Glomerular endothelial cell (primary cell): ENCODE measurements around the gene IPO9. TPM values are rescaled to one million over a fixed set of nuclear protein-coding genes. Genes with fewer than 3 reads are reported as not detected.
"Not testable (repeated sequence)": the region's sequence is repeated elsewhere in the genome, so short reads cannot be mapped to it uniquely, and the experiment has no call there.

Source experiments
- DNase-seq: peaks from one replicate; pipeline ENCODE4 v3.0.0-alpha.2; 2011; ENCODE audit warnings: low read depth, low spot score; ENCODE audit errors: extremely low read depth
- total RNA-seq: library from RNA; depleted of rRNA; stranded (reverse); fragments of >200 nt; gene quantifications from 2 replicates; pipeline ENCODE4 v1.2.3, GENCODE V29; 2015

IPO9 gene
- total RNA-seq, 1 donor from 2014 or later: 37.3 TPM

- DNase-seq: no peak
Observed at GRCh38 chr1:201900476-201900875, 71.5 kb downstream of the IPO9 start.

- DNase-seq: not testable (repeated sequence)
Observed at GRCh38 chr1:201901036-201901435, 72.1 kb downstream of the IPO9 start.

- DNase-seq: no peak
Observed at GRCh38 chr1:201902198-201902597, 73.2 kb downstream of the IPO9 start.

GRCh38 chr1:201903135-201903534, 74.2 kb downstream of the IPO9 start:
- DNase-seq: no peak

GRCh38 chr1:201904579-201904978, 75.6 kb downstream of the IPO9 start:
- peak; percentile 66 for DNase-seq

GRCh38 chr1:201905234-201905890, 76.4 kb downstream of the IPO9 start:
- DNase-seq: no peak

GRCh38 chr1:201906336-201906735, 77.4 kb downstream of the IPO9 start:
- no peak for DNase-seq

GRCh38 chr1:201907621-201908020, 78.7 kb downstream of the IPO9 start:
- no peak for DNase-seq

GRCh38 chr1:201911826-201912571, 83.0 kb downstream of the IPO9 start:
- no peak for DNase-seq

GRCh38 chr1:201912832-201913231, 83.9 kb downstream of the IPO9 start:
- no peak for DNase-seq

GRCh38 chr1:201914456-201915235, 85.7 kb downstream of the IPO9 start:
- DNase-seq: no peak

GRCh38 chr1:201916649-201917249, 87.8 kb downstream of the IPO9 start:
- peak; percentile 73 for DNase-seq

- DNase-seq: peak; percentile 64
Observed at GRCh38 chr1:201917362-201918033, 88.5 kb downstream of the IPO9 start.

- no peak for DNase-seq
Observed at GRCh38 chr1:201918343-201918742, 89.4 kb downstream of the IPO9 start.

- no peak for DNase-seq
Observed at GRCh38 chr1:201921952-201922558, 93.1 kb downstream of the IPO9 start.

- DNase-seq: no peak
Observed at GRCh38 chr1:201925301-201925567, 96.3 kb downstream of the IPO9 start.

GRCh38 chr1:201925981-201926645, 97.2 kb downstream of the IPO9 start:
- no peak for DNase-seq

- no peak for DNase-seq
Observed at GRCh38 chr1:201928266-201928665, 99.3 kb downstream of the IPO9 start.

- no peak for DNase-seq
Observed at GRCh38 chr1:201930137-201930536, 101.2 kb downstream of the IPO9 start.

GRCh38 chr1:201930803-201931202, 101.8 kb downstream of the IPO9 start:
- no peak for DNase-seq
